GM19023 (cell line): ENCODE data around the gene NAPEPLD.
"Not testable (repeated sequence)": the region's sequence is repeated elsewhere in the genome, so short reads cannot be mapped to it uniquely, and the experiment has no call there.

Source experiments
- ATAC-seq: cut with Tn5 transposase; IDR thresholded peaks from one replicate; pipeline ENCODE4 v1.9.1; 2021; ENCODE audit warnings: mild to moderate bottlenecking, moderate library complexity; ENCODE audit not compliant: unreplicated experiment

The NAPEPLD gene

DNA sequence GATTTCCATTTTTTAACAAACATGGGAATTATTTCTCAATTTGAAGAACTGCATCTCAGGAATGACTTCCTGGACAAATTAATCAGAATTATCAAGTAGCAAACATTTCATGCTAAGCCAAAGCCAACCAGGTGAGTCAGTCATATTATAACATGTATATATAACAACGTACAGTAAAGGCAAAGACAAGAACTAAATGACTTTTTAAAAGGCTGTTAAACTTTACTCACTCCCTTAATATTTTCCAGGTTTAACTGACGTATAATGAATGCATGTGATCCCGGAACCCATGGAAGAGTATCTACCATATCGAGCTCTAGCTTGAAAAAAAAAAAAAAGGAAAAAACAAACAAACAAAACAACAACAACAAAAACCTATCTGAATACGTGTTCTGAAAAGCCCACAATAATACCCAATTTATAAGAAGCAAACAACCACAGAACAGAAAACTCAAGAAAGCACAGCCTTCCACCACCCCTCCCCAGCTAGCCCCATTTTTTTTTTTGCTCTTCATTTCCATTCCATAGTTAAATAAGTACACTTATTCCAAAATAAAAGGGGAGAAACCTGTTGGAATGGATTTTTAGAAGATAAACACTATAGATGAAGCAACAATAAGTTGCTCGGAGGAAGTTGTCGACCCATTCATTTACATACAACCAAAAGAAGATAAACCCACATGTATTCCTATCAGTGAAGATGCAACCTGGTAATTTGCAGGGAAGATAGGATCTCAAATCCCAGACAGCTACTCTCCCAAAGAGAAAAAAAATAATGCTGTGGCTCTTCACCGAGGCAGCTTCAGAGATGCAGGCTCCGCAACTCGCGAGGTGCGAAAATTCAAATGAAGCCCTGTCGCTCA lies 537 bp downstream of the NAPEPLD start:
- ATAC-seq = no peak

GRCh38 chr7:103144754-103145153 lies 4.1 kb downstream of the NAPEPLD start:
- not testable (repeated sequence) for ATAC-seq

DNA sequence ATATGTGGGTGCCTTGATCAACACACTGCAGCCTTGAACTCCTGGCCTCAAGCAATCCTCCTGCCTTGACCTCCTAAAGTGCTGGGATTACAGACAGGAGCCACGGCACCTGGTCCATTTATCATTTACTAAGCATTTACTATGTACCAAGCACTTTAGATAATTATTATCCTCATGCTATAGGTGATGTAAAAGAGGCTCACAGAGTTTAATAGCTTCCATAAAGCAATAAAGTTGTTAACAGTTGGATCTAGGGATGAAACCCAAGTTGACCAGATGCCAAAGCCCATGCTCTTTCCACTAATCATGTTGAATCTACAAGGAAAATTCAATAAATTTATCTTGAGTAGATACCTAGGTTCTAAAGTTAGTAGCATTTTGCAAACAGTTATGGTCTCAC lies 5.0 kb downstream of the NAPEPLD start:
- no peak for ATAC-seq

- no peak for ATAC-seq
Observed at GRCh38 chr7:103142494-103142893, 6.4 kb downstream of the NAPEPLD start.

GRCh38 chr7:103141753-103142404 lies 7.0 kb downstream of the NAPEPLD start:
- no peak for ATAC-seq

DNA sequence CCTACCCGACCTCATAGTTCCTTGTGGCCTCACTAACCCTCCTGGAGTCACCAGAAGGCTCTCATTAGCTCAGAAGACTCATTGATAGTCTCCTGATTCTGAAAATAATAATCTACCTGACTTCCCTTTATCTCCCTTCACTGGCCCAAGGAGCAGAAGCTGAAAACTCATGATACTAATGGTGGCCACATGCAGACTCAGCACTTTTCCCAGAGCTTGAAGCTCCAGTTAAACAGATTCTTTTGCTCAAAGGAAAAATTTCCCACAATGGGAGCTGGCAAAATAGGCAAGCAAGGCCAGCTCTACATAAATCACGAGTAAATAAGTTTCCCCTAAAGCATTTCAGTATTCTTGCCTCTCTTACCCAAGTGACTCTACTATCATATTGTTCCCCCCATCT lies 8.2 kb downstream of the NAPEPLD start:
- no peak for ATAC-seq

- no peak for ATAC-seq
Observed at GRCh38 chr7:103140061-103140460, 8.8 kb downstream of the NAPEPLD start.

DNA sequence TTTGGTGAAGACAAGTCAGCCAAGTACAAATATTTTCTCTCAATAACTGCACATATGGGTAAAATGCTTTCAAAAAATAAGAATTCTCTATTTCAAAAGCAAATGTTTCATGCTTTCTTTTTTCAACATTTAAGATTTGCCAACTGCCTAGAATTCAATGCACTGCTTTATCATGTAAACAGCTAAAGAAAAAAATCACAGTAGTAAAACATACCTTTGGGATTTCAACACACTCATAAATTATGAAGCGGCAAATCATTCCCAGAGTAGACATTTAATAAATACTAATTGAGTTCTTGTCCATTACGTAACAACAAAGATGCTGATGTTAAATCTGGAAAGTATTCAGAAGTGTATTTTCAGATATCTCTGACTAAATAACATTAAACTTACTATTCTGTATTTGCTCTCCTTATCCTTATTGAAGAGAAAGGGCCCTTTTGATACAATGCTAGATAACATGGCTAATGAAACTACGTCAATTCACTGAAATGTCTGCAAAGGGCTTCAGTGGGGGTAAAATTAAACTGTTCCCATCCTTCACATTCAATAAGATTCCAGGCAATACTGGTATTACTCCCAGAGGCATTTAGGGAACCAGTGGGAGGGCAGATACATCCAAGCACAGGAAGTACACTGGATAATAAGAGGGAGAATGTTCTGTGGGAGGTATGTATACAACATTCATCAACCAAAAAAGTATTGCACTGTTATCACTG lies 13.9 kb downstream of the NAPEPLD start:
- ATAC-seq = no peak

GRCh38 chr7:103132995-103133688 lies 15.8 kb downstream of the NAPEPLD start:
- ATAC-seq = no peak

DNA sequence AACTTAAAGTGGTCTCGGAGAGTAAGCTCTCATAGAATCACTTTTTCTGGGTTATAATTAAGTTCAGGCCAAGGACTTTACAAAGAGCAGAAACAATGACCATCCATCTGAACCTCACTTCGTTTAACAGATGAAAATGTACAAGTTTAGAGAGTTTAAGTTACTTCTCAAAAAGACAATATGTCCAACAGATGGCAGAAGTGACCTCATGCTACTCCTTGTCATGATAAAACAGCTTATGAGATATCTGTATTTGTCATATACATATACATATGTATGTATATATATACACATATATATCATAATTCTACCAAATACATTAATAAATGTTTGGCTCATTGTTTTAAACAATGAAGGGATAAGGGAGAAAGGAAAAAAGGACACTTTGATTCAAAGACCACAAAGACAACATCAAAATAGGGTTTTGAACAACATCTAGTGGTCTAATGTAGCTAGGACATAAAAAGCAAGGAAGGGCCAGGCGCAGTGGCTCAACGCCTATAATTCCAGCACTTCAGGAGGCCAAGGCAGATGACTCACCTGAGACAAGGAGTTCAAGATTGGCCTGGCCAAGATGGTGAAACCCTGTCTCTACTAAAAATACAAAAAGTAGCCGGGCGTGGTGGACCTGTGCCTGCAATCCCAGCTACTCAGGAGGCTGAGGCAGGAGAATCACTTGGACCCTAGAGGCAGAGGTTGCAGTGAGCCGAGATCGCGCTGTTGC lies 17.8 kb downstream of the NAPEPLD start:
- no peak for ATAC-seq

DNA sequence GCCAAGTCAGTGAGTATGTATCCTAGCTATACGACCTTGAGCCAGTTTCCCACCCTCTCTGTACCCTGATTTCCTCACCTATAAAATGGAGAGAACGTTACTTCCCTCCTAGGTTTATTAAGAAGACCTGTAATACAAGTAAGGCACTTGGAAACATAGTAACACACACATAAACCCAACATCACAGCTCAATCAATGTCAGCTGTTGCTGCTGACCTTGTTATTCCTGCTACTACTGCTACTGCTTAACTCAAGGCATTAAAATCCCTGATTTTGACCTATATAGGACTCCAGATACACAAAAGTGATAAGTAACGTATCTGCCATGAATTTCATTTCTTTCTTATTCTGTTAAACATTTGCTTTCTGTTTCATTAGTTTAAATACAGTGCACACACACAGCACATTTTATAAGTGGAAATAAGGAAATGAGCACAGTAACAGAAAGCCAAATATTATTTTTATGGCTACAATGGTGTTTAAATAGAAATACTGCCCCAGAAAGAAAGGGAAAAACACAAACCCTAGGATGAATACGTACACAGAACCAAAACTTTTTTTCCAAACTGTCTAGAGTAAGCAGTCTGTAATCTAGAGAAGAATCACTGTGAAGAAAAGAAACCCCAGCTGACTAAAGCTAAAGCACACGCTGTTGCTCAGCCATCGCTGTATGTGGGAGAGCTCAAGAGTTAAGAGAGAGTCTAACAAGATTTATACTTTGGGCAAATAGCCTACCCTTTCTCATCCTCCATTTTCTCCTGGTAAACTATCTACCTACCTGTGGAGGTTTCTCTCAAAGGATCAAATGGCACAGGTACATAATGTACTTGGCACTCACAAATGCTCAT lies 19.0 kb downstream of the NAPEPLD start:
- no peak for ATAC-seq

- no peak for ATAC-seq
Observed at GRCh38 chr7:103127006-103127405, 21.9 kb downstream of the NAPEPLD start.

DNA sequence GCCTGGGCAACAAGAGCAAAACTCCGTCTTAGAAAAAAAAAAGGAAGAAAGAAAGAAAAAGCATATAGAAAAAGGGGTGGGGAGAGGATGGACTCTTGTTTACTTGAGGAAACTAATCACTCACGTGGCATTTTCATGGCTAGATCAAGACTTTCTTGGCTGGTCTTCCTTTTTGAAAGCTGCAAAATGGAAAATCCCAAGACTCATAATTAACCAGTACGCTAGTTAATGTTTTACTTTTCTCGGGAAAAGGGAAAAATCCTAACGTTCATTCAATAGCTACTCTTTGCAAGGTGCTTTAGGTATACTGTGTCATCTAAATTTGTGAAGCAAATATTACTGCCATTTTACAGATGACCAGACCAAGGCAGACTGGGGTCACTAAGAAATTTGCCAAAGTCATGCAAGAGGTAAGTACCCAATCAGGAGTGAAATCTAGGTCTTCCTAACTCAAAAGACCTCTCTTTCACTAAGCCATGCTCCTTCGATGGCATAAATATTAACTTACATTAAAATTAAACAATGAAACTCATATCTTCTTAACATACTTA lies 24.4 kb downstream of the NAPEPLD start:
- no peak for ATAC-seq

GRCh38 chr7:103123529-103123928 lies 25.4 kb downstream of the NAPEPLD start:
- no peak for ATAC-seq

DNA sequence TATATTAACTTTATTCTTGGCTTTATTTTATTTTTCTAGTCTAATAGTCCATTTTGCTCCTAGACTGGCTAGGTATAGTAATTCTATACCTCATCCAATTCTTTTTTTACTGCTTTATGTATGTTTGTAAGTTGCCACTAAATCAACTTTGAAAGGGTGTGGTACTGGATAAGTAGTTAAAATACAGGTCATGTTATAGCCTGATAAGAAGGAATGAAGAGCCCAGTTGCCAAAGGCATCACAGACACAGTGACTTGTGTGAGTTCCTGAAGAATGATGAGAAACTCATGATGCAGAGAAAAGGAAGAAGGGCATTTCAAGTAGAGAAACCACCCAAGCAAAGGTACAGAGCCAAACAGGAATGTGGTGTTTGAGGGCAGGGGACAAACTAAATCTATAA lies 27.3 kb downstream of the NAPEPLD start:
- no peak for ATAC-seq

DNA sequence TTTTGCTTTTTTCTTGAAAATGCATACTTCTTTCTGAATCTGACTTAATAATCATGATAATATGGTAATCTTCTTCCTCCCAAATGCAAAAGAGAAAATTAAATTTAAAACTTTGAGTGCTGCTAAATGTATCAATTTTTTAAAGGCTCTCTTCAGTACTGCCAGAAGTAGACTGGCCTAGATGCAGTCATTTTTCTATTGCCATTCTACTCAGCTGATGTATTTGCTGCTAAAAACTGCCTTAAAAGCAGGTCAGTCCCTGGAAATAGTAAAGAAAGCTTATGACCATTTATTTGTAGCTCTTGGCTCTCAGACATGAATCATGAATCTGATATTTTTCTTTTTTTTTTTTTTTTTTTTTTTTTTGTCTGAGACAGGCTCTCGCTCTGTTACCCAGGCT lies 28.5 kb downstream of the NAPEPLD start:
- no peak for ATAC-seq

DNA sequence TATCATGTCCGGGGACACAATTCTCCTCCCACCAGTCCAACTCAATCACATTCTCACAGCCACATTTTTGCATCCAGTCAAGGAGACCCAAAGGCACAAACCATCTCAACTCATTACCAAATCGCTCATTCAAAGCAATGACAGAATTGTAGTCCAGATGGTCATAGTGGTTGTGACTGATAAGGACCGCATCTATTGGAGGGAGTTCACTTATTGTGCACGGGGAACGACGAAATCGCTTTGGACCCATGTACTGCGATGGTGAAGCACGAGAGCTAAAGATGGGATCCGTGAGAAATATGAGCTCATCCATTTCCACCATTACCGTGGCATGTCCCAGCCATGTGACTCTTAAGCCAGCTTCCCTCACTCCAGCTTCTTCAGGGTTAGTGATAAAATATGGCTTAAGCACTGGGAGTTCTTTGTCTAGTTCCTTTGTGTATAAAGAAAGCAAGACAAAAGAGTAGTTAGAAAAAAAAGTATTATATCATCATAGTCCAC lies 29.1 kb downstream of the NAPEPLD start:
- no peak for ATAC-seq

DNA sequence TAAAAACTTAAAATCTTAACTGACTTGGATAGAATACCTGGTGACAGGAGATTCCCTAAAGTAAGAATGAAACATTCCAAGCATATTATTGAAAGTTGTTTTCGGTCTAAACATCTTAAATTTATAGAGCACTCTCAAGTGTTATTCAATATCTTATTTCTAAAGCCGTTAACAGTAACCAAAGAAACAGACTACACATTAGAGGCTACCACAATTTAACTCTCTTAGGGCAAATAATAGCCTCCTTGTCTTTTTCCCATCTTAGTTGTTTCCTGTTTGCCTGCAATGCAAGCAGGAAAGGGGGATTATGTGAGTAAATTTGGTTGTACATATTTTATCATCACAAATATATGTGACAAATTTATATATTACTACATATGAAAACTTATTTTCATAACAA lies 31.4 kb downstream of the NAPEPLD start:
- no peak for ATAC-seq

GRCh38 chr7:103116991-103117390 lies 31.9 kb downstream of the NAPEPLD start:
- no peak for ATAC-seq
